HG03439 (cell line): ENCODE data around the gene USP6NL.
A peak's percentile ranks its signal among the peaks of the same experiment; 100 is the strongest.
"Not testable (repeated sequence)": the region's sequence is repeated elsewhere in the genome, so short reads cannot be mapped to it uniquely, and the experiment has no call there.

Experiments used
- ATAC-seq: cut with Tn5 transposase; IDR thresholded peaks from one replicate; pipeline ENCODE4 v1.9.1; 2021; ENCODE audit warnings: mild to moderate bottlenecking, moderate library complexity; ENCODE audit not compliant: unreplicated experiment

Gene USP6NL

GRCh38 chr10:11448545-11449244 lies 162.8 kb downstream of the USP6NL start:
- peak; percentile 77 for ATAC-seq

DNA sequence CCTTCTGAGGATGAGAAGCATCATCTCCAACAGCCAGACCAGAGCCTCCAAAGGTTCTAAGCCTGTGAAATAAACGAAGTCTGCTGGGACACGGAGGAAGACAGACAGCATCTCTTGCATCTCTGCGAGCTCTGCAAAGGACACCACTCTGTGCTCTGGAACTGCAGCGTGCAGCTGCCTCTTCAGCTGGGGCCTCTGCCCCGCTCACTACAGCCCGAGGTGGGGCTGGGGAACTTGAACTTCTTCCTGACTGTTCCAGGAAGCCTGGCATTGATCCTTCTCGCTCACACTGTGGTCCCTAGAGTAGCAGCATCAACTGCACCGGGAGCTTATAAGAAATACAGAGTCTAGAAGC lies 163.3 kb downstream of the USP6NL start:
- peak; percentile 45 for ATAC-seq

- no peak for ATAC-seq
Observed at GRCh38 chr10:11447586-11447985, 163.9 kb downstream of the USP6NL start.

DNA sequence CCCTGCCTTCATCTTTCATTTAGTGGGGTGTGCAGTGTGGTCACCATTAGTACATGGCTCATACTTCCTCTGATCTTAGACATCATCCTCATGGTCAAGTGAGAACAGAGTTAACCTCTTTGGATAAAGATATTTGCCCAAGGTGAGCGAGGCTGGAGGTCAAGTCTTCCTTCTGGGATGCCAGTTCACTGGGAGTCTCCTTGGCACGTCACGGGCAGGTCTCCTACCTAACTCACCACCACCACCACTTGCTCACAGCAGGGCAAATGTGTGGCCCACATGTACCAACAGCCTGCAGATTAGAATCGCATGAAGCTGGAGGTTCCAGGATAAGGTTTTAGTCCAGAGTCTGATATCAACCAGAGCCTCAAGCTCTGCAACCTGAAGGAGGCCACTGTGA lies 164.6 kb downstream of the USP6NL start:
- ATAC-seq = no peak

DNA sequence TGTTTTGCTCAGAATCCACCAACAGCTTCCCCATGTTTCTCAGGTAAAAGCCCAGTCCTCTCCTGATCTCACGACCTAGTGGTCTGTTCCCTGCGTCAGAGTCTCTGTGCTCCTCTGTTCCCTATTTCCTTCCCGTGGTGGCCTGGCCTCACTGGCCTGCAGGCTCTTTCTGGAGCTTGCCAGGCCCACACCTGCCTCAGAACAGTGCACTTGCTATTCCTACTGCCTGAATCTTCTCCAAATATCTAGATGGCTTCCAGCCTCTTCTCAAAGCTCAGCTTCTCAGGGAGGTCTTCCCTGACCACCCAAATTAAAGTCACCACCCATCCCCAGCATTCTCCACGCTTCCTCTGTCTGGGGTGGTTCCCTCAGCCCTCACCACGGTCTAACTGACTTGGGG lies 165.3 kb downstream of the USP6NL start:
- ATAC-seq = no peak

- ATAC-seq = no peak
Observed at GRCh38 chr10:11444531-11445228, 166.8 kb downstream of the USP6NL start.

DNA sequence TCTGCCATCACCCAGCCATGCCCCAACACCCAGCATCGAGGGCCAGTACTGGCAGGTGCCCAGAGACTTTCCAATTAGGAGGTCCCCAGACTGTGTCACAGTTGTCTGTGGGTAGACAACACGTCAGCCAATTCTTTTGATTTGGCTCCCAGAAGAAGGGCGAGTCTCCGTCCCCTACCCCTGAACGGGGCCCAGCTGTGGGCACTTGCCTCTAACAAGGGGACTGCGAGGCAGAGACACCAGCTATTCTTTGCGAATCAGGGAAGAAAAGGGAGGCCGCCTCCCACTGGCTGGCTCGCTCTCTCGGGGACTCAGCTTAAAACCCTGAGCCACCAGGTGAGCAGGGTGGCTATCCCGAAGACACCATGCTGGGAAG lies 167.3 kb downstream of the USP6NL start:
- no peak for ATAC-seq

DNA sequence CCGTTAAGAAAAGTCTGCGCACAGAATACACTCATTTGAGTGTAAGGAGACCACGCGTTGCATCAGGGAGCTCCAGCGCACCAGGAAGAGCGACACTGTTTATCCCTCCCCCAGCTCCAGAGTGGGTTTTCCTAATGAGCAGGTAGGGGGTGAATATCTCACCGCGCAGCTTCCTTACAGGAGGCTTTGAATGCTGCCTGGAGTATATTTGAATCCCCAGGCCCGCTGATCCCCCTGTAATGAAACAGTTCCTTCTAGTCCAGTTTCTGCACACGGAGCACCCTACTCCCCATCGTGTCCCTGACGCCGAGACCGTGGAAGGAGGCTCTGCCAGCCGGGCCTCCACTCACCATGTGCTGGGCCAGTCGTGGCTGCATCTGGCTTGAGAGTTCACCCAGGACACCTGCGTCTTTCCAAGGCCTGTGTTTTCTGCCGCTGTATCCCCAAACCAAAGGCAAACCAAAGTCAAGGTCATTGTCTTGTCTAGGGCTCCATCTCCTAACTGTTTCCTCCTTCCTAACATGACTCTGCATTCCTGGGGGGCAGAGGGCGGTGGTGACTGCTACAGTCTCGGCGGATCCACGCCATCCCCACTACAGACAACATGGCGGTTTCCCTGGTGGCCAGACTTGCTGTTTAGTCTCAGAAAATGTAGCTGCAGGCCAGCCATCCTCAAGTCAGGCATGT lies 167.8 kb downstream of the USP6NL start:
- no peak for ATAC-seq

DNA sequence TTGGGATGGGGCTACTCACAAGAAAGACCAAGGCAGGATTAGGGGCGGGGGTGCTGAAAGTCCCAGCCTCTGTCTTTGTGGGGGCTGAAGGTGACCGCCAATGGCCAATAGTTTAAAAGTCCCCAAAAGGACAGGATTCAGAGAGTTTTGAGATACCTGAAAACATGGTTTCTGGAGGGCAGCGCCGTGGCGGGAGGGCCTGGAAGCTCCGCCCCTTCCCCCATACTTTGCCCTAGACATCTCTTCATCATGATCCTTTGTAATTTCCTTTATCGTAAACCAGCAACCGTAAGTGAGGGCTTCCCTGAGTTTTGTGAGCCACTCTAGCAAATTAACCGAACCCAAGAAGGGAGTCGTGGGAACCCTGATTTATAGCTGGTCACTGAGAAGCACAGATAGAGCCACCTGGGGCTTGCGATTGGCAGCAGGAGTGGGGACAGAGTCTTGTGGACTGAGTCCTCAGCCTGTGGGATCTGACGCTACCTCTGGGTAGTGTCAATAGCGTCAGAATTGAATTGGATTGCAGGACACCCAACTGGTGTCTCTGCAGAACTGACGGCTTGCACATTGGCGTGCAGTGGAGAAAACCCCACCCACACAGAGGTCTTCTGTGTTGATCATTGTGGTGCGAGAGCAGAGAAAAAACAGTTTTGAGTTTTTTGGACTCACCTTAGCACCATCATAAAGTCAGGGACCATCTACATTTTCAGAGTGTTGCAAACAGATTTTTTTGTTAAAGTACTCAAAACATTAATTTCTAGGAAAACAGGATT lies 169.3 kb downstream of the USP6NL start:
- no peak for ATAC-seq

GRCh38 chr10:11441151-11441535 lies 170.3 kb downstream of the USP6NL start:
- no peak for ATAC-seq

DNA sequence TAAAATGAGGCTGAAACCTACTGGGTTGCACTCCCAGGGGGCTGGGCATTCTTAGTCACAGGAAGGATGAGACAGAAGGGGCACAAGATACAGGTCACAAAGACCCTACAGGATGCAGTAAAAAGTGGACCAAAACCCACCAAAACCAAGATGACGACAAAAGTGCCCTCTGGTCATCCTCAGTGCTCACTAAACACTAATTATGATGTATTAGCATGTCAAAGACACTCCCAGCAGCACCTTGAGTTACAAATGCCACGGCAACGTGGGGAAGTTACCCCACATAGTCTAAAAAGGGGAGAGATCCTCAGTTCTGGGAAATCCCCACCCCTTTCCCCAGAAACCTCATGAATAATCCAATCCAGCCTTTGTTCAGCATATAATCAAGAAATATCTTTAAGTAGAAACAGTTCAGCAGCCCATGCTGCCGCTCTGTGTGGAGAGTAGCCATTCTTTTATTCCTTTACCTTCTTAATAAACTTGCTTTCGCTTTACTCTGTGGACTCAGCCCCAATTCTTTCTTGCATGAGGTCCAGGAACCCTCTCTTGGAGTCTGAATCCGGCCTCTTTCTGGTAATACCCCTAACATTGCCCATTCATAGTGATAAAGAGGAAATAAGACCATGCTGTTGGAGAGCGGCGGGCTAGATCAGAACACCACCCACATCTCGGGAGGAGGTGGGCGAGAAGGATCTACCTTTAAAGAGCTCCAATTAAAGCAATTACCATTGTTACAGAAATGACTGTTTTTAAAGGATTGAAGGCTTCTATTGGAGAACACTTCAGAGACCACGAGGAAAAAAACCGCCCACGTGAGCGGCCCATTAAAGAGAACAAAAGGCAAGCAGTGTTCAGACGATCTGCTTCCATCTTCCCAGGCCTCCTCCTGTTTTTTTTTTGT lies 170.9 kb downstream of the USP6NL start:
- no peak for ATAC-seq

GRCh38 chr10:11439523-11440053 lies 171.9 kb downstream of the USP6NL start:
- no peak for ATAC-seq

GRCh38 chr10:11437391-11438142 lies 173.9 kb downstream of the USP6NL start:
- no peak for ATAC-seq

GRCh38 chr10:11436445-11436844 lies 175.0 kb downstream of the USP6NL start:
- not testable (repeated sequence) for ATAC-seq

DNA sequence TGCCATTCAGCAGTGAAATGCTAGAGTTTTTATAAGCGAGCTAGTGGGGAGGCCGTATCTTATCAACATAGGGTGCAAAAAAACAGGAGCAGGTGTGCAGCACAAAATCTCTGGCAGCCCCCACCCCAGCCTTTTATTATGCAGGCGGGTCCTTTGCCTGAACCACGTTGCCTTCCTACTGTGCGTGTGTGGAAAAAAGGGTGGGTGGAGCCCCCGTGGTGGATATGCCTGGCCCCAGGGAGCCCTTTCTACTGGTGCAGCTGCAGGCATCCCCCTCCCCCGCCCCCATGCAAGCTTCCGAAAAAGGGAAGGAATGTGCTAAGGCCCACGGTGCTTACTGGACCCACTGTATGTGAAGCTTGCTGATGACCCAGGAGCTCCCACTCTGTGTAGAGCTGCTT lies 175.9 kb downstream of the USP6NL start:
- no peak for ATAC-seq

GRCh38 chr10:11434324-11434723 lies 177.1 kb downstream of the USP6NL start:
- ATAC-seq = no peak

DNA sequence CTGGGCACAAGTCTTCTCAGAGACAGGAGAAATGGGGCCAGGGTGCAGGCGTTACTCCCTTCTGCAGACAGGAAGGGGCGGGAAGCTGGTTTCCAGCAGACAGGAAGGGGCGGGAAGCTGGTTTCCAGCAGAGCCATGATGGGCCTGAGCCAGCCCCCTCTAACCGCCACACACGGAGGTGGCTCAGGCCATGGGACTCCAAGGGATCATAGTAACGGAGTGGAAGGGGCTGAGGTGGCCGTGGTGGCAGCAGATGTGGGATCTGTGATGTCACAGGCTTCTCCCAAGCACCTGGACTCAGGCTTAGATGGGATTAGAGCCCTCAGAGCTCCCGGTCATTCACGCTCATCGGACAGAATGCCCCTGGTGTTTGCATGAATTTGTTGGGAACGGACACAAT lies 177.8 kb downstream of the USP6NL start:
- no peak for ATAC-seq

GRCh38 chr10:11431216-11431555 lies 180.3 kb downstream of the USP6NL start:
- no peak for ATAC-seq

- ATAC-seq = no peak
Observed at GRCh38 chr10:11430421-11431215, 180.8 kb downstream of the USP6NL start.
